Measurements from ENCODE around the gene MXD3. TPM values are rescaled to one million over a fixed set of nuclear protein-coding genes. Genes with fewer than 3 reads are reported as not detected.

MXD3 gene
- total RNA-seq, 4 donors from 2014 or later: 10.8 to 257 (median 21.7) TPM

- 21% methylated on average over 5 of the region's 5 CpGs; no CpG with 5 or more reads in 1 of the 2 donors for WGBS, 2 donors (ENCODE audit: low coverage in 1 of 2)
- intact Hi-C loops (cut with DNase I; ENCODE audit: low total_unique reads): no loop called here
- Histone ChIP-seq H3K4me1 (peaks cover 18 to 45% (median 27%) of the 10 kb centered on the region in 4 donors), H3K4me3 (peak overlapping the region in 3 of 4 donors; percentile 34 to 57 (median 42)), H3K9me3 (no peaks in the 10 kb centered on the region), H3K27me3 (no peaks in the 10 kb centered on the region), H3K27ac (peak overlapping the region; percentile 67 to 84 (median 77)), H3K36me3 (no peaks in the 10 kb centered on the region)
- in situ Hi-C loops (cut with MboI; ENCODE audit: low pct_ligation_motif_present in 1 of 4, low pct_unique_long_range_greater_than_20kb in 1 of 4, low sequenced_read_pairs in 3 of 4): no loop called here
- TF ChIP-seq, protein P1, sequence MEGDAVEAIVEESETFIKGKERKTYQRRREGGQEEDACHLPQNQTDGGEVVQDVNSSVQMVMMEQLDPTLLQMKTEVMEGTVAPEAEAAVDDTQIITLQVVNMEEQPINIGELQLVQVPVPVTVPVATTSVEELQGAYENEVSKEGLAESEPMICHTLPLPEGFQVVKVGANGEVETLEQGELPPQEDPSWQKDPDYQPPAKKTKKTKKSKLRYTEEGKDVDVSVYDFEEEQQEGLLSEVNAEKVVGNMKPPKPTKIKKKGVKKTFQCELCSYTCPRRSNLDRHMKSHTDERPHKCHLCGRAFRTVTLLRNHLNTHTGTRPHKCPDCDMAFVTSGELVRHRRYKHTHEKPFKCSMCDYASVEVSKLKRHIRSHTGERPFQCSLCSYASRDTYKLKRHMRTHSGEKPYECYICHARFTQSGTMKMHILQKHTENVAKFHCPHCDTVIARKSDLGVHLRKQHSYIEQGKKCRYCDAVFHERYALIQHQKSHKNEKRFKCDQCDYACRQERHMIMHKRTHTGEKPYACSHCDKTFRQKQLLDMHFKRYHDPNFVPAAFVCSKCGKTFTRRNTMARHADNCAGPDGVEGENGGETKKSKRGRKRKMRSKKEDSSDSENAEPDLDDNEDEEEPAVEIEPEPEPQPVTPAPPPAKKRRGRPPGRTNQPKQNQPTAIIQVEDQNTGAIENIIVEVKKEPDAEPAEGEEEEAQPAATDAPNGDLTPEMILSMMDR (IDR thresholded peaks at IDR 0.05): no peak
- no peak for DNase-seq
These were observed 46.7 kb upstream of the MXD3 start for GRCh38 chr5:177358370-177358819.

DNA sequence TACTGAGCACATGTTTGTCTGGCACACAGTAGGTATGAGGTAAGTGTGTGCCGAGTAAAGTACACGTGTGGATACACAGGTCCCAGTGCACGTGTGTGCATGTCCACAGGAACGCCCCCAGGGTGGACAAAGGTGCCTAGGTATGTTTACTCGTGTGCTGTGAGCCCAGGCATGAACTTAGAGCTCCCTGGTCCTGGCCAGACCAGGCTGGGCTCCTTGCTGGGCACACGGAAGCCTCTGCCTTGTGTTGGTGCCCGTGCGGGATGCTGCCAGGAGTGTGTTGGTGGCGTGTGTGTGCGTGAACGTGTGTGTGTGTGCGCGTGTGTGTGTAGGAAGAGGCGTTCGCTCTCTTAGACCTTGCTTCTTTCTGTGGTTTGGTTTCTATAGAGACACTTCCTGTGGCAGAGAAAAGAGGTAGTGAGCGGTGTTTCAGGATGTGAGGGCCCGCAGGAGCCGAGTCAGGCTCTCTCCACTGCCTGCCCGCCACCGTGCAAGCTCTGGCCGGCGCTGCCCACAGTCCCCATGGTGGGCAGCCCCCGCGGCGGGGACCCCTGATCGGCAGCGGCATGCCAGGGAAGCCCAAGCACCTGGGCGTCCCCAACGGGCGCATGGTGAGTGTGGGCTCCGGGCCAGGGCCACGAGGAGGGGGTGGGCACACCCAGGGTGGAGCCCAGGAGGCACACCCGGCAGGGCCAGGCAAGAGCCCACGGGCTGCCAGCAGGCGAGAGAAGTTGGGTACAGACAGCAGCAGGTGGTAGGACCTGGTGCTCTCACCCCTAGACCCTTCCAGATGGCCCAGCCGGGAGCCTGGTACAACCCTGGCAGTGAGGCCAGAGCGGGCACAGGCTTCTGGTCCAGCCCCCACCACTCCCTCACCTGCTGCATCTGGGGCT lies 46.0 kb upstream of the MXD3 start, which contains the start of gene RGS14:
RGS14 (plus strand) TSS at position 466 of the 893 bp plus-strand sequence; CDS start at position 567, 101 bp downstream.
- H3K4me1 ChIP-seq: peaks cover 16 to 38% (median 23%) of the 10 kb centered on the region in 4 donors
- peak within 1 kb of the TSS; percentile 67 to 84 (median 77) for H3K27ac ChIP-seq
- peak within 1 kb of the TSS in 3 of 4 donors; percentile 34 to 57 (median 42) for H3K4me3 ChIP-seq
- TF ChIP-seq POLR2A (IDR thresholded peaks at IDR 0.05) (peak; percentile 30), POLR2AphosphoS5 (IDR thresholded peaks at IDR 0.05) (peak; percentile 14 to 51 (median 28)), EP300 (IDR thresholded peaks at IDR 0.05; ENCODE audit: low read depth) (no peak)
- 13% methylated on average over 20 of the region's 37 CpGs; no CpG with 5 or more reads in 1 of the 2 donors for WGBS, 2 donors (ENCODE audit: low coverage in 1 of 2)
- in situ Hi-C loops (cut with MboI; ENCODE audit: low pct_ligation_motif_present in 1 of 4, low pct_unique_long_range_greater_than_20kb in 1 of 4, low sequenced_read_pairs in 3 of 4) (no loop called here), intact Hi-C loops (cut with DNase I; ENCODE audit: low total_unique reads) (no loop called here)
- no peaks in the 10 kb centered on the region for H3K9me3 ChIP-seq
- DNase-seq: peak; percentile 68
- H3K36me3 ChIP-seq: no peaks in the 10 kb centered on the region
- no peaks in the 10 kb centered on the region for H3K27me3 ChIP-seq

DNA sequence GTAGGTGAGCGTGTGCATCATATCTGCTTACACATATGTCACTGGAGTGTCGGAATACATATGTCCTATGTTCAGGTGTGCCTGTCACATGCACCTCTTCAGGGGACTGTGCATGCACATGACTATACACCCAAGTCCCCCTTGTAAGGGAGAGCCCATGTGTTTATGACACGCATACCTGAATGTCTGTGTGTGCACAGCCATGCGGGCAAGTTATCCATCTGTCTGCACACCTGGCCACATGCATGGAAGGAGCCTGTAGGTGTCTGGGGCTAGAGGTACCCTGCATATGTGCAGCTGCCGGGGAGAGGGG lies 45.4 kb upstream of the MXD3 start:
- H3K4me3 ChIP-seq: no peak overlapping the region
- in situ Hi-C loops (cut with MboI; ENCODE audit: low pct_ligation_motif_present in 1 of 4, low pct_unique_long_range_greater_than_20kb in 1 of 4, low sequenced_read_pairs in 3 of 4): no loop called here

DNA sequence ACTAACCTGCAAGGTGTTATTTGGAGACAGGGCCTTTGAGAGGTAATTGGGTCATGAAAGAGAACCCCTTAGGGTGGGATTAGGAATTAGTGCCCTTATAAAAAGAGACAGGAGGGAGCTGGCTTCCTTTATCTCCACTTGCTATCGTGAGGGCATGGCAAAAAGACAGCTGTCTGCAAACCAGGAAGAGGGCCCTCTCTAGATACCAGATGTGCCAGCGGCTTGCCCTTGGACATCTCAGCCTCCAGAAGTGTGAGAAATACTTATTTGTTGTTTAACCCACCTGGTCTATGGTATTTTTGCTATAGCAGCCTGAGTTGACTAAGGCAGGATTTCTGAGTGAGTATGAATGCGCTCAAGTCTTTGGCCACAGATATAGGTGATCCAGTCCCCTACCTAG lies 45.0 kb upstream of the MXD3 start:
- Histone ChIP-seq H3K4me1 (peaks cover 13 to 32% (median 18%) of the 10 kb centered on the region in 4 donors), H3K36me3 (no peaks in the 10 kb centered on the region), H3K9me3 (no peaks in the 10 kb centered on the region), H3K27ac (peak overlapping the region in 1 of 4 donors; percentile 84), H3K4me3 (no peak overlapping the region), H3K27me3 (no peaks in the 10 kb centered on the region)
- in situ Hi-C loops (cut with MboI; ENCODE audit: low pct_ligation_motif_present in 1 of 4, low pct_unique_long_range_greater_than_20kb in 1 of 4, low sequenced_read_pairs in 3 of 4): no loop called here
- intact Hi-C loops (cut with DNase I; ENCODE audit: low total_unique reads): no loop called here
- 22 to 65% methylated on average over 1 to 3 of the region's 3 CpGs for WGBS, 2 donors (ENCODE audit: low coverage in 1 of 2)
- DNase-seq: no peak
- TF ChIP-seq EP300 (IDR thresholded peaks at IDR 0.05; ENCODE audit: low read depth): no peak
- no peak for TF ChIP-seq POLR2A (IDR thresholded peaks at IDR 0.05)
- TF ChIP-seq POLR2AphosphoS5 (IDR thresholded peaks at IDR 0.05): no peak
- TF ChIP-seq, protein P1 (IDR thresholded peaks at IDR 0.05): no peak

More for the DNA sequence above, 45.4 kb upstream of the MXD3 start:
- WGBS, 2 donors (ENCODE audit: low coverage in 1 of 2): 73% methylated on average over 5 of the region's 5 CpGs; no CpG with 5 or more reads in 1 of the 2 donors
- H3K4me1 ChIP-seq: peaks cover 13 to 34% (median 18%) of the 10 kb centered on the region in 4 donors
- TF ChIP-seq POLR2AphosphoS5 (IDR thresholded peaks at IDR 0.05) (no peak), EP300 (IDR thresholded peaks at IDR 0.05; ENCODE audit: low read depth) (no peak), POLR2A (IDR thresholded peaks at IDR 0.05) (no peak)
- TF ChIP-seq, protein P1 (IDR thresholded peaks at IDR 0.05): no peak
- no peaks in the 10 kb centered on the region for H3K27me3 ChIP-seq
- no peak for DNase-seq
- H3K36me3 ChIP-seq: no peaks in the 10 kb centered on the region
- intact Hi-C loops (cut with DNase I; ENCODE audit: low total_unique reads): no loop called here
- peak overlapping the region in 3 of 4 donors; percentile 76 to 84 (median 78) for H3K27ac ChIP-seq
- no peaks in the 10 kb centered on the region for H3K9me3 ChIP-seq
